Pons (tissue), 1 donor: Measurements from ENCODE around the gene NELL2.
"Not testable (repeated sequence)": the region's sequence is repeated elsewhere in the genome, so short reads cannot be mapped to it uniquely, and the experiment has no call there.

Source experiments
- DNase-seq: peaks from one replicate; pipeline ENCODE4 v3.0.0-alpha.2; 2016; ENCODE audit warnings: low spot score

NELL2 gene

DNA sequence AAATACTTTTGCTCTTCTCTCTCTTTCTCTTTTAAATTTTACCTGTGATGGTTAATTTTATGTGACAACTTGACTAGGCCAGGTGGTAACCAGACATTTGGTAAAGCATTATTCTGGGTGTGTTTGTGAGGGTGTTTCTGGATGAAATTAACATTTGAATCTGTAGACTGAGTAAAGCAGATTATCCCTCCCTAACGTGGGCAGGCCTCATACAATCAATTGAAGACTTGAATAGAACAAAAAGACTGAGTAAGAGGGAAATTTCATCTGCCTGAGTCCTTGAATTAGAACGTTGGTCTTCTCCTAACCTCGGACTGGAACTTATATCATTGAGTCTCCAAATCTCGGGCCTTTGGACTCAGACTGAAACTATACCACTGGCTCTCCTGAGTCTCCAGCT, 182.1 kb downstream of the NELL2 start:
- no peak for DNase-seq

DNA sequence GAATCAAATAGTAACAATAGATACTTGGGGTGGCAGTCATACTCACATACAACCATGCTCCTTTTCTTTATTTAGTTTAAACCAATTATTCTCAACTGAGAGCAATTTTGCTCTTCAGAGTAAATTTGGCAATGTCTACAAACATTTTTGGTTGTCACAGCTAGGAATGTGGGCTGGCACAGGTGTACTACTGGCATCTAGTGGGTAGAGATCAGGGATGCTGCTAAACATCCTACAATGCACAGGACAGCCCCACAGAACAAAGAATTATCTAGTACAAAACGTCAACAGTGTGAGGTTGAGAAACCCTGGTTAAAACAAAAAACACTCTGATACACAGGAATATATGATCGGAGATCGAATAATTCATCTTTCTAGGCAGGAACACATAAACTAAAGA, 186.5 kb downstream of the NELL2 start:
- DNase-seq = no peak

DNA sequence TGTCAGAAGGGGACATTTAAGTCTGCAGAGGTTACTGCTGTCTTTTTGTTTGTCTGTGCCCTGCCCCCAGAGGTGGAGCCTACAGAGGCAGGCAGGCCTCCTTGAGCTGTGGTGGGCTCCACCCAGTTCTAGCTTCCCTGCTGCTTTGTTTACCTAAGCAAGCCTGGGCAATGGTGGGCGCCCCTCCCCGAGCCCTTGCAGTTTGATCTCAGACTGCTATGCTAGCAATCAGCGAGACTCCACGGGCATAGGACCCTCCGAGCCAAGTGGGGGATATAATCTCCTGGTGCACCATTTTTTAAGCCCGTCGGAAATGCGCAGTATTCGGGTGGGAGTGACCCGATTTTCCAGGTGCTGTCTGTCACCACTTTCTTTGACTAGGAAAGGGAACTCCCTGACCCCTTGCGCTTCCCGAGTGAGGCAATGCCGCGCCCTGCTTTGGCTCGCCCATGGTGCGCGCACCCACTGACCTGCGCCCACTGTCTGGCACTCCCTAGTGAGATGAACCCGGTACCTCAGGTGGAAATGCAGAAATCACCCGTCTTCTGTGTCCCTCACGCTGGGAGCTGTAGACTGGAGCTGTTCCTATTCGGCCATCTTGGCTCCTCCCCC, 189.2 kb downstream of the NELL2 start:
- not testable (repeated sequence) for DNase-seq

DNA sequence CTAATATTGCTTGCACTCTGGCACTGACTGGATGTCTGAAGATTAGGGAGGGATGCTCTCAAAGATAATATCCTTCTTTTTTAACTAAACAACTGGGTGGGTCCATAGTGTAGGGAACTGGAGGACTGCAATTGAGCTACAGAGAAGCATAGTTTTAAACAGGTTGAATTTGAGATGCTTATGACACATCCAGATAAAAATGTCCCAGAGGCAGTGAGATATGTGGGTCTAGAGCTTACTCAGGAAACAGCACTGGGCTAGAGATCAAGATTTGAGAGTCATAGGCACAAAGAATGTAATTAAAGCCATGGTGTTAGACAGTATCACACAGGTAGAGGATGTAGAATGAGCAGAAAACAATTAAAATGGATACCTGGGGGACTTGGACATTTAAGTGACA, 198.4 kb downstream of the NELL2 start:
- no peak for DNase-seq

DNA sequence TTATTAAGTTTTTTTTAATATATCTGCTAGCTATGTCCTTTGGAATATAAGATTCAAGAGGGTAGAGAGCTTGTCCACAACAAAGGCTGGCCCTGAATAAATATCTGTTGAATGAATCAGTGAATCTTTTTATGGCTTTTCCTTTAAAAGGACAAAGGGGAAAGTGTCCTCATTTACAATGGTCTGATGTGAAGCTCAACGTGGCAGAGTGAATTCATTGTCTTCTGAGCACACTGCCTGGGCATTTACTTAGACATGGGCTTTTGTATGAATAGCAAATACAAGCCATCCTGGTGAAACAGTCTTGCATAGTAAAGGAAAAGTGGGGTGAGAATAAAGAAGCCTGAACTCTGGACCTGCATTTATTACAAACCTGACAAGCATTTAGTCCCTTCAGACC, 201.2 kb downstream of the NELL2 start:
- DNase-seq = peak; percentile 86

DNA sequence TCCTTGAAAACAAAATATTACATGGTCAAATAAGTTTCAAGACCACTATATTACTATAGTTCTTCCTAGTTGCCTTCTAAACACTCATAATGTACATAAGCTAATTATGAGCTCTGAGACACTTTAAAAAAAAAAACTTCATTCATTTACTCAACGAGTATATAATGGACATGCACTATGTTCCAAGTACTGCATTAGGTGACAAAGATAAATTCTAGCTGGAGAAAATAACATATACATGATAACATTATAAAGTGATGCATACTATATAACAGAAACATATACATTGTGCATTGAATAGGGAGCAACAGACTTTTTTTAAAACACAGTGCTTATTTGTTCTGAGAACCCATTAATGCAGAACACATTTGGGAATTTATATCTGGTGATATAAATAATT, 202.3 kb downstream of the NELL2 start:
- DNase-seq = no peak

DNA sequence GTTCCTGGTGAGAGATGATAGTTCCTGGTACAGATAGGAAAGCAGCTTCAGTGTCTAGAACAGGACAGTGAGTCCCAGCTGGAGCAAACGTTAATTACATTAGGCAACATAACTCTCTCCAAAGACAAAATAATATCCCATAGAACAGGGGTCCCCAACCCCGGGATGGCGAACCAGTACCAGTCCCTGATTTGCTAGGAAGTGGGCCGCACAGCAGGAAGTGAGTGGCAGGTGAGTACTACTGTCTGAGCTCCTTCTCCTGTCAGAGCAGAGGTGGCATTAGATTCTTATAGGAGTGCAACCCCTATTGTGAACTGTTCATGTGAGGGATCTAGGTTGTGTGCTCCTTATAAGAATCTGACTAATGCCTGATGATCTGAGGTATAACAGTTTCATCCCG, 204.1 kb downstream of the NELL2 start:
- DNase-seq = no peak

DNA sequence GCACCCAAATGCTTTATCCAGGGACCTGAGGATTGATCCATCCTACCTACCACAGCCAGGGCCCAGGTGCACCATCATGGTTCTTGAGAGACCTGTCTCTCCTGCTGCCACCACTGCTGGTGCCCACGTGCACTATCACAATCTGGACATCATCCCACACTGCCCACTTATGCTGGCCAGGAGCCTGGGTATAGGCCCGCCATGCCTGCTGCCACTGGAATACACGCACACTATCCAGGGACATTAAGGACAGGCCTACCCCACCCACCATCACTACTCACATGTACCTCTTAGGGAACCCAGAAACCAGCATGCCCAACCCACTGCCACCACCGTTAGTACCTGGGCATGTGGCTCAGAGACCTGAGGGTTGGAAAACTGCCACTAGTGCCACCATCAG, 207.7 kb downstream of the NELL2 start:
- DNase-seq = no peak

DNA sequence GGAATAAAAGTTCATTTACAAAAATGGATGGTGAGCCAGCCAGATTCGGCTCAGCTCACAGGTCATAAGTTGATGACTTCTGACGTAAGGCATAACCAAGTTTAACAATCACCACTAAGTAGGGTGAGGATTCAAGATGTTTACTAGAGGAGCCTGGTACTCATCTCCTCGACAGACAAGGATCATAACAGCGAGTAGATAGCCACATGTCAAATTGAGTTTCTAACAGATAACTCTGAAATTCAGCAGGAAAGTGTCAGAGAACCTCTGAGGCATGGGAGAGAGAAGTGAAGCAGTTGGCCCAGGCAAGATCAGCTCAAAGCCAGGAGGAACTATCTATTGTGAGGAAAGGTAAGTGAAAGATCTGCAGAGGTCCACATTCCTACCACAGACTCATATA, 208.7 kb downstream of the NELL2 start:
- DNase-seq = no peak

DNA sequence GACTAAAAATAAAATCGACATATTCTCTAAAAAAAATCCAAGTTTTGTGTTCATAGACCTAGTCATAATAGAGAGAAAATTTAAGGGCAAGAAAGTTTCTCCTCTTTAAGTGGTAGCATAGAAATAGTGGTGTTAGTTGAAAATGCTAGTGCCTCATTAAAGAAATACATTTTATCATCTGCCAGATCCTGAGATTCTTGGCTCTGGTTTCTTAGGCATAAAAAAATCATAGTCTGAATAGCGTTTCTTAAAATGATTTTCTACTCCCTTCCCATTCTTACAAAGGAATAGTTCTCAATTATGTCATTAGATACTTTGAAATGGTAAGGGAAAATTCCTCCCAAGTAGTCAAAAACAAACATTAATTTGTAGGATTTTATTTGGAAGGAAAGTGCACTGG, 212.8 kb downstream of the NELL2 start:
- DNase-seq = no peak

DNA sequence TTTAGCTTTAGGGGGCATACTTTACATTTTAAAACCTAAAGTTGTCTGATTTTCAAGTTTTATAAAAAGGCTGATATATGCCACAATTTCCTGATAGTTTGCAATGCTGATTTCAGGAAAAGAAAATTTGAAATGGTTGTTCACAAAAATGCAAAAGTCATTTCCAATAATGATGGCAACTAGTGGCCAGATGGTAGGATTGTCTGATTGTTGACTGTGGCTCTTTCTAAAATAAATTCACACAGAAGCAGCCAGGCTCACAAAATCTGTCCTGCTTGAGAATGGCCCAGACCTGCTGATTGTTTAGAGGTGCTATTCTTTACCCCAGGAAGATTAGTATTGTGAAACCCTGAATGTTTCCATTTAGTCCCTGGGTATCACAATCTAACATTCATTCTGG, 220.3 kb downstream of the NELL2 start:
- no peak for DNase-seq

DNA sequence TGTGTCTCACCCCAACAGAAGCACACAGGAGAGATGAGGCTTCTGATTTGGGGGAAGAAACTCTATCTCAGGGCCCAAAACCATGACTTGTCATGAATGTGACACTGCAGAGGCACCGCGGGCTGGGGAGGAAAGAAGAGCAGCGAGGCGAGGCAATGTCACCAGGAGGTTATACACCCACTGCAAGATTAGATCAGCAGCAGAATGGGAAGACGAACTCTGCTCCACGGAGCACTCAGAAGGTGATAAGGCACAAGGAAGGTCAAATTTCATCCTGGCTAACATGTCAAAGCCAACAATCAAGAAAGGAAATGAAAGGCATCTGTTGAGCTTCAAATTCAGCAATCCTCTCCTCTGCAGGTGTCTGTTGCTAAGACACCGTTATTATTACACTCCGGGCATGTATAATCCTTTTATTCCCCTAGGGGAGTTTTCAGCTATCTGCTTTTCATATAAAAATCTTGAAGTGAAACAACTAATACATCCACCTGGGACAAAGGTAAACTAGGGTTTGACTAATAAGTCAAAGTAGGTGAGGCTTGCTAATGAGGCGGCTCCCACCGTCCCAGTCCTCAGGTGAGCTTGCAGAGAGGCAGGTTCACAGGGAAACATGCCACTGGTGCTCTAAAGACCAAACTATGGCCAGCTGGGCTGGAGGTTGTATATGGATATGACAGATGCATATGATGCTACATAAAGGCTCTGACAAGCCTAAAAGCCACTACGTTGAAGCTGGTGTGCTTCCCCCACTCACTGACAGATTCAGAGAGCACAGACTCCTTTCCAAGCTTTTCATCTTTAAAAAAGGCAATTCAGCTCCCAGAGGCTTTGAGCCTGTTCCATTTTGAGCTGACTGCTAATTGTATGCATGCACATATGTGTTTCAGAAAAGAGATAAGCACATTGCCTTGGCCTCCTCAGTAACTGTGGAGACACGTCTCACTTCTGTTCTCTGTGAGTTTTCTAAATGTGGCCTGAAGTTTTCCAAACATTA, 221.2 kb downstream of the NELL2 start:
- DNase-seq = no peak

DNA sequence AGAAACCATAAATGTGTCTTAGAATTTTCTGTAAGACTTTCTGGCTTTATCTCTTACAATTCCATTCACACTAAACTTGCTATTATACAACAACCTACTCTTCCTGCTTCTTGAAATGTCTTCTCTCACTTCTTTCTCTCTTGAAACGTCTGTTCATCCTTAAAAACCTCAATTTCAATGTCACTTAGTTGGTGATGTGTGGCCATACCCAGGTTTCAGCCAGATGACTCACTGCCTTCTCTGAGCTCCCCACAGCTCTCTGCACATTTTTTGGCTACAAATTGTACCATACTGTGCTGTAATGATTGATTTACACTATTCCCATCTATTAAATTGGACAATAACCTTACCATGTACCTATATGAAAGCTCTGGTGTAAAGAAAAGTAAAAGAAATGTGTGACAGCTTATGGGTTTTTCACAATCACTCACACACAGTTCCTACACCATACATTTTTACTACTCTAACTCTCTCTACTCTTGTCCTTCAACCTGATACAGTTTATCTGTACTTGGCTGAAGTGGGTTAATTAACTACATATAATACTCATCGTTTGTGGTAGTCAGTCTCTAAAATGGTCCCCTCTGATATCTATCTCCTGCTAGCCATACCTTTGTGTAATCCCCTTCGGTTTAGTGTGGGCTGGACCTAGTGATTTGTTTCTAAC, 222.1 kb downstream of the NELL2 start:
- peak; percentile 22 for DNase-seq

DNA sequence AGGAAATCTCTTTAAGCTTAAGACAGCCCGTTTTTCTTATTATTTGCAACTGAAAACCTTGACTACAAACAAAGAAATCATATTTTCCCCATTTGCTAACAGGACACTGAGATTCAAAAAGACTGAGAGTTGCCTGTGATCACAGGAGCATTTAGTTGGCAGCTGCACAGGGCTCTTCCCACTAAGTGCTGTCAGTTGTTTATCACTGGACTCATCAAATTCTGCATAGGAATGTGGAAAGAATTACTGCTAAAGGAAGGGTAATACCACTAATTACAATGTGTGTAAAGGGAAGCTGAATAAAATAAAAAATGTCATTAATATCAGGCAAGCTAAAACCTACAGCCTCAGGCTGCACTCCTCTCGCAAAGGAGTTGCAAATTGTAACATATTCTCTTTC, 226.4 kb downstream of the NELL2 start:
- DNase-seq = no peak

DNA sequence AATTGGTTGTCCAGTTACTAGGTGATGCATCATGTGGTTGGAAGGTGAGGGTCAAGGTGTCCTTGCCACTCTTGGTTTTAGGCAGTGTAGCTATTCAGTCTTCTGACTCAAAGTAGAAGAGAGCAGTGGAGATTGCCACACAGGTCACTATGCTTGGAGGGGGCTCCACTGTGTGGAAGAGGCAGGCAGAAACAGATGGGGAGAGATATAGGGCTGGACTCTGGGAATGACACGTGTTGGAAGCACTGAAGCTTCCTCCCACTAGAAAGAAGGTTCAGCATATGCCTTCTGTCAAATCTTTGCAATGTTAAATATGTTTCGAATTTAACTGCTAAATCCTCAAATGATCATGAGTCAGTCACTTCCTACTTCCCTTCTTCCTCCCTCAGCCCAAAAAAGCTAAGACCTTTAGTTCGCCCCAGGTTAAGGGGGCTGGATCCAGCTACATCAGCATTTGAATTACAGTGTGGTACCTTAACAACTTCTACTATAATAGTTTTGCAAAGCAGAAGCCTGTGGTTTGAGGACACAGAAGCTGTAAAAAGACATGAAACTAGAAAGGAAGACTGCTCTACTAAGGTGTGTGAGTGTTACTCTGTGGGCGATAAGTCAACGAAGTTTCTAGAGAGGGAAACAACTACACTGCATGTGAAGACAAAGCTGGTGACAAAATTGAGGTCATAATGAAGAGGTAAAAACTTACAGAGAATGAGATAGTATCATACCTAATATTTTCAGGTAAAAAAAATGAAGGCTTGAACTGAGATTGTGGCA, 228.0 kb downstream of the NELL2 start:
- no peak for DNase-seq

DNA sequence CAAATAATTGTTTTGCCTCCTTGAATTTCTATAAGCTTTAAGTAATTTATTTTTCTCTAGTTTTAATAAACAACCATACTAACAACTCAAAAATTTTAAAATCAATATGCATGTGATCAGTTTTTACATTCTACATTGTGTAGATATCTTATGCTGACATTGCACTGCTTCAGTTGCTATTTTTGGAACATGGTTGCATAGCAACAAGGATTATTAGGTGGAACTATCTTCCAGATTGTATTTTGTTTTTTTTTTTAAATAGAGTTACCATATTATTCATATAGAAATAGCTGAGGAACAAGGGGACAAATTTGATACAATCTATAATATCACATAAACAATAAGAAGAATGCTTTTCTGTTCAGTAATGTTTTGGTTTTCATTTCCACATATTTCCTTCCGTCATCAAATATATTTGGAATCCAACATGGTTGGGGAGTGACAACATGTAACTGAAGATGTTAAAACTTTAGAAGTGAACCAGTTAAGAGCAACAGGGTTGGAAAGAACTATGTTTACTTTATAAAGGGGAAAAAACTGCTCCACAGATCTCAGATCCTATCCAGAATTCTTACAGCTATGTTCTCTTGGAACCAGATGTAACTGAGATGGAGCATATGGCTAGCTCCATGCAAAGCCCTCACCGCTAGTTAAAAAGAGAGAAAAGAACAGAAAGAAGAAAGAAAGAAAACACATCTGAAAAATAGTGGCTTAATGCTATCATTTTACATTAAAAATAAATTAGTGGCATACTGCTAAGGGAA, 235.5 kb downstream of the NELL2 start:
- no peak for DNase-seq

DNA sequence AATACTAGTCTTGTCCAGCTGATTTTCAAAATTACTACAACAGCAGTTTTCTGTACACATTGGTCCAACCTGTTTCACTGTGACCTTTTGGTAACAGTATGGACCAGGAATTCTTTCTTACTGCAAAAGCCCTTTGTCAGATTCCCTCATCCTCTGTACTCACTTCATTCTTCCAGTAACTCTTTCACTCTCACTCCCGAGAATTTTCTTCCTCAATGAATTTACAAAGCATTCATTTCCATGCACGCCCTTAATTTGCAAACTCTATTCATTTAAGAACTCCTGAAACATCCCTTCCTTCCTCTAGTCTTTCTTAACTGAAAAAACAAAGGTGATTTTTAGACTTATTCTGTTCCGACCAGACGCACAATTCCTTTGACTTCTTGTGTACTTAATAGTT, 238.2 kb downstream of the NELL2 start:
- DNase-seq = no peak

DNA sequence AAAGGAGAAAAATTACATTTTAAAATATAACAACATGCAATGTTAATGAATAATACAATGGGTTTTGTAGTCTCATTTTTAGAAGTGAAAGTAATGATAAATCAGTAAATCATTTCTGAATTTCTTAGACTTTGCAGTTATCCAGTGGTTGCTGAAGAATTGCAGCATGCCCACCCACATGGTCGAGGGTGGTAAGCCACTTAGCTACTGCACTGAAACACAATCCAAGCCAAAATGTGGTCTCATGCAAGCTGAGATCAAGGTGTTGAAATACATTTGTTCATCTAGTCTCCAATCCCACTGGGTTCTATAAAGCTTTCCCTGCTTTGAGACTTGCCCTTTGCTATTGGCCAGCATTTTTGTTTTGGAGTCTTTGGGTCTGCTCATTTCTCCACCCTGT, 247.9 kb downstream of the NELL2 start:
- no peak for DNase-seq

DNA sequence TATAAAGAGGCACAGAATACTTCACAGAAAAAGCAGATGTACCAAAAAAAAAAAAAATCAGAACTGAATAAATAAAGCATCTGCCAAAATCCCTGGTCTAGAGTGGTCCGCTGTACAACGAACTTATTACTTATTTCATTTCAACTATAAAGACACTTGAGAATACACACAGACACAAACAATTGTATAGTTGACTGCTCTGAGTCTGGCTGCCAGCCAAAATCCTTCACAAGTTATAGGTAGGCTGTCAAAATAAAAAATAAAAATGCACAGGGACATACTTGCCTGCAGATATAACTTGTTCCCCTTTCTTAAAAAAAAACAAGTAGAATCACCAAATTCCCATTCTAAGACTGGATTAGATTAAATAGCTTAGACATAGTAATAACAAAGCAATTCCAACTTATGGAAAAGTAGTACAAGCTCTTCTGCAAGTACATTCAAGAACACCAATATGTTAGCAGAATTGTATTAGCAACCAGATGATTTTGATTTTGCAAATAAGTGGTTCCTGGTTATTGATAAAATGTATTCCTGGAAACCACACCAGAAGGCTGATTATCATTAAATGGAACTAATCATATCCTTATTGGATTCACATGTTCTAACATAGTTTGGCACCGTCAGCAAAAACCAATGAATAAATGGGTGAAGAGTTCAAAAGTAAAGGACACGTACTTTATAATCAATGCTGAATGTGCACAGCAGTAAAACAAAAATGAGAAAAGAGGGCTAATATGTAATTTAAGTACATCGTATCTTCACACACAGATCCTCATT, 248.5 kb downstream of the NELL2 start:
- no peak for DNase-seq

DNA sequence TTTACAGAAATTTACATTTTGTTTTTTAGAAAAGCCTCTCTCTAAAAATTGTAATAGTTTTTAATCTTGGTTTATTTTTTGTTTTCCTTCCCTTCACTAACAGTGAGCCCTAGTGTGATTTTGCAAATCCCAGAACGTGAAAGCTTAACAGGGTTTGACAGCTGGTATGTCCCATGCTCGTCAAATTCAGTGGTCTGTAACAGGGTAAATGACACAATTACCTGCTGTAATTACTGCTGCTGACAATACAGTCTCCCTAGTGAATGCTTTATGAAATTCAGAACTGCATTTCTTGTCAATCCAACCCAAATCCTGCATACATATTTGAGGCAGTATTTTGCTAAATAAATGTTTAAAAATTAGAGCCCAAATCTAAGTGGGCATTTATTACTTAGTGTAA, 249.2 kb downstream of the NELL2 start:
- no peak for DNase-seq

DNA sequence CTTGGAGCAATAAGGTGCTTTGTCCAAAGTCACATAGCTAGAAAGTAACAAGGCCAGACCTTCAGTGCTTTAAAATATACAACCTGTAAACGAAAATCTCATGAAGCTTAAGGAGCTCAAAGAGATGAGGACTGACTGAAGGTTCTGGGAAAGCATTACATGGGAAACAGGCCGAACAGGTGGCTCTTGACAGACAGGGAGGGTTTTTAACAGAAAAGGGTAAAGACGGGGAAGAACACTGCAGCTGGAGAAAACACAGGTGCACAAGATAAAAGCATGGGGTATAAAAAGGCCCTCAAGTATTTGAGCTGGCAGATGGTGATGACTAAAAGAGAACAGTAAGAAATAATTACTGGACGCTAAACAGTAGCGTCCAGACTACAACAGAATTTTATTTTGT, 257.2 kb downstream of the NELL2 start:
- no peak for DNase-seq
